ENCODE results near the gene KCNT2. TPM values are rescaled to one million over a fixed set of nuclear protein-coding genes. Genes with fewer than 3 reads are reported as not detected.

Gene KCNT2
- total RNA-seq, 1 experiment from 2014 or later = not detected

DNA sequence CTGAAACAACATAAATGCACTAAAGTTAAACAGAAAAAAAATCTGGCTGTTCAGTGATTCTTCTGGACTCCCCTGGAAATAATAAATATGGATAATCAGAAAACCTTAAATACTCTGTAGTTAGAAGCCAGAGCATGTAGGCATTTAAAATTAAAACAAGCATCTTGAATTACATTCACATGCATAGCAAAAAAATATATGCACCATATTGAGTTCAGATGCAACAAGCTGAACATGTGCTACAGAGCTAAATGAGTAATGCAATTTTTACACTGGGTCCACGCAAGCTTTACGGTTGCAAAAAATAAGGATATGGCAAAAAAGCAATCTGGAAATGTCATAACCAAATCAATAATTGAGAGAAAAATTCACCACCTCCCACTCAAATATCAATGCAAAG lies 11.5 kb upstream of the KCNT2 start:
- H3K27me3 ChIP-seq (ENCODE audit: insufficient read depth, low read length) = no peaks in the 10 kb centered on the region
- H3K9me3 ChIP-seq (ENCODE audit: control insufficient read depth in 1 of 2, insufficient read depth in 1 of 2, low read depth in 1 of 2, low read length in 2 of 2) = no peaks in the 10 kb centered on the region
- H3K27ac ChIP-seq (ENCODE audit: low read depth, low read length) = no peak overlapping the region
- POLR2A ChIA-PET = no interaction called here
- ATAC-seq (no peak), DNase-seq (ENCODE audit: low read depth, low spot score) (no peak)
- RAD21 ChIA-PET (ENCODE audit: low non-redundant PET in 1 of 2, low total read pairs in 2 of 2, uncharacterized antibody in 2 of 2, unreplicated experiment in 2 of 2) = no interaction called here
- H3K9ac ChIP-seq (ENCODE audit: low read length) = no peak overlapping the region
- no TSS peak for BruUV-seq (replicated peaks)
- no peaks in the 10 kb centered on the region for H4K20me1 ChIP-seq (ENCODE audit: insufficient read depth)
- H2AFZ ChIP-seq (ENCODE audit: low read depth, low read length, poor library complexity, severe bottlenecking) = no peak overlapping the region
- no peak for TF ChIP-seq YY1 (IDR thresholded peaks at IDR 0.05; ENCODE audit: extremely low read depth, insufficient replicate concordance, low read depth, low read length)
- no peak for TF ChIP-seq RAD21 (IDR thresholded peaks at IDR 0.05; ENCODE audit: low read depth)
- TF ChIP-seq, protein P1, sequence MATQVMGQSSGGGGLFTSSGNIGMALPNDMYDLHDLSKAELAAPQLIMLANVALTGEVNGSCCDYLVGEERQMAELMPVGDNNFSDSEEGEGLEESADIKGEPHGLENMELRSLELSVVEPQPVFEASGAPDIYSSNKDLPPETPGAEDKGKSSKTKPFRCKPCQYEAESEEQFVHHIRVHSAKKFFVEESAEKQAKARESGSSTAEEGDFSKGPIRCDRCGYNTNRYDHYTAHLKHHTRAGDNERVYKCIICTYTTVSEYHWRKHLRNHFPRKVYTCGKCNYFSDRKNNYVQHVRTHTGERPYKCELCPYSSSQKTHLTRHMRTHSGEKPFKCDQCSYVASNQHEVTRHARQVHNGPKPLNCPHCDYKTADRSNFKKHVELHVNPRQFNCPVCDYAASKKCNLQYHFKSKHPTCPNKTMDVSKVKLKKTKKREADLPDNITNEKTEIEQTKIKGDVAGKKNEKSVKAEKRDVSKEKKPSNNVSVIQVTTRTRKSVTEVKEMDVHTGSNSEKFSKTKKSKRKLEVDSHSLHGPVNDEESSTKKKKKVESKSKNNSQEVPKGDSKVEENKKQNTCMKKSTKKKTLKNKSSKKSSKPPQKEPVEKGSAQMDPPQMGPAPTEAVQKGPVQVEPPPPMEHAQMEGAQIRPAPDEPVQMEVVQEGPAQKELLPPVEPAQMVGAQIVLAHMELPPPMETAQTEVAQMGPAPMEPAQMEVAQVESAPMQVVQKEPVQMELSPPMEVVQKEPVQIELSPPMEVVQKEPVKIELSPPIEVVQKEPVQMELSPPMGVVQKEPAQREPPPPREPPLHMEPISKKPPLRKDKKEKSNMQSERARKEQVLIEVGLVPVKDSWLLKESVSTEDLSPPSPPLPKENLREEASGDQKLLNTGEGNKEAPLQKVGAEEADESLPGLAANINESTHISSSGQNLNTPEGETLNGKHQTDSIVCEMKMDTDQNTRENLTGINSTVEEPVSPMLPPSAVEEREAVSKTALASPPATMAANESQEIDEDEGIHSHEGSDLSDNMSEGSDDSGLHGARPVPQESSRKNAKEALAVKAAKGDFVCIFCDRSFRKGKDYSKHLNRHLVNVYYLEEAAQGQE (IDR thresholded peaks at IDR 0.05; ENCODE audit: low read depth) = no peak
- TF ChIP-seq CBX3 (IDR thresholded peaks at IDR 0.05; ENCODE audit: low read depth) = no peak
- TF ChIP-seq ZNF274 (IDR thresholded peaks at IDR 0.05; ENCODE audit: low read depth, low read length) = no peak
- no peak for TF ChIP-seq ZFX (IDR thresholded peaks at IDR 0.05)
- TF ChIP-seq POLR2A (IDR thresholded peaks at IDR 0.05; ENCODE audit: borderline replicate concordance, extremely low read depth, insufficient read depth, insufficient read length) = no peak
- TF ChIP-seq ZBTB33 (IDR thresholded peaks at IDR 0.05; ENCODE audit: extremely low read depth, insufficient replicate concordance, low read length) = no peak
- no peak for TF ChIP-seq SIN3A (IDR thresholded peaks at IDR 0.05; ENCODE audit: low read depth)
- no peak for TF ChIP-seq FOSL1 (IDR thresholded peaks at IDR 0.05; ENCODE audit: low read depth)
- no peak for TF ChIP-seq POLR2AphosphoS5 (IDR thresholded peaks at IDR 0.05; ENCODE audit: low read depth, low read length)
- TF ChIP-seq SRF (IDR thresholded peaks at IDR 0.05; ENCODE audit: low read depth) = no peak
- TF ChIP-seq EZH2 (IDR thresholded peaks at IDR 0.05) = no peak
- no peak for TF ChIP-seq TCF7L2 (IDR thresholded peaks at IDR 0.05; ENCODE audit: borderline replicate concordance, extremely low read depth, insufficient read depth, insufficient read length)
- no peak for TF ChIP-seq ELF1 (IDR thresholded peaks at IDR 0.05; ENCODE audit: borderline replicate concordance, low read depth)
- no peak for TF ChIP-seq MAX (IDR thresholded peaks at IDR 0.05)
- no peak for TF ChIP-seq EGR1 (IDR thresholded peaks at IDR 0.05; ENCODE audit: low read depth)
- TF ChIP-seq, protein P2, sequence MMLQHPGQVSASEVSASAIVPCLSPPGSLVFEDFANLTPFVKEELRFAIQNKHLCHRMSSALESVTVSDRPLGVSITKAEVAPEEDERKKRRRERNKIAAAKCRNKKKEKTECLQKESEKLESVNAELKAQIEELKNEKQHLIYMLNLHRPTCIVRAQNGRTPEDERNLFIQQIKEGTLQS (IDR thresholded peaks at IDR 0.05) = no peak
- H3K79me2 ChIP-seq (ENCODE audit: insufficient read depth, low read length) = no peaks in the 10 kb centered on the region
- no peak overlapping the region for H3K4me3 ChIP-seq (replicated peaks in 1 of 2; ENCODE audit: low read depth in 1 of 2, low read length in 2 of 2)
- H3K4me1 ChIP-seq (ENCODE audit: control insufficient read depth in 1 of 2, insufficient read depth in 2 of 2, low read length in 2 of 2) = no peaks in the 10 kb centered on the region
- H3K4me2 ChIP-seq (ENCODE audit: low read length) = no peak overlapping the region
- no peaks in the 10 kb centered on the region for H3K9me2 ChIP-seq (ENCODE audit: insufficient read depth)
- intact Hi-C loops (cut with micrococcal nuclease) = no loop called here
- CTCF ChIA-PET = no interaction called here
- H3K36me3 ChIP-seq (ENCODE audit: control insufficient read depth in 1 of 2, insufficient read depth in 2 of 2, low read length in 2 of 2) = no peaks in the 10 kb centered on the region

Data from HCT116 (cell line).